H9 (cell line): Measurements from ENCODE around the gene IMPDH1. TPM values are rescaled to one million over a fixed set of nuclear protein-coding genes. Genes with fewer than 3 reads are reported as not detected.
A peak's percentile ranks its signal among the peaks of the same experiment; 100 is the strongest.

Experiments used
- DNase-seq: peaks from one replicate; pipeline ENCODE4 v3.0.0-alpha.2; 2017
- H2AFZ ChIP-seq: one replicate; pipeline ENCODE4 v1.6.1; 2013; ENCODE audit warnings: mild to moderate bottlenecking, low read length, control low read depth, moderate library complexity
- H2AK5ac ChIP-seq: 2 replicates; pipeline ENCODE4 v1.6.1; 2013; ENCODE audit warnings: low read length, control low read depth, mixed read lengths; ENCODE audit not compliant: insufficient read length
- H2BK120ac ChIP-seq: one replicate; pipeline ENCODE4 v1.6.1; 2013; ENCODE audit warnings: low read depth, mild to moderate bottlenecking, low read length, control low read depth, inconsistent platforms; ENCODE audit not compliant: poor library complexity, severe bottlenecking
- H2BK12ac ChIP-seq: 2 replicates; pipeline ENCODE4 v1.6.1; 2013; ENCODE audit warnings: low read length, control low read depth, mixed read lengths, low read depth; ENCODE audit not compliant: insufficient read length
- H2BK15ac ChIP-seq: 2 replicates; pipeline ENCODE4 v1.6.1; 2013; ENCODE audit warnings: low read depth, low read length, control low read depth
- H2BK20ac ChIP-seq: one replicate; pipeline ENCODE4 v1.6.1; 2013; ENCODE audit warnings: low read depth, mild to moderate bottlenecking, low read length, control low read depth, inconsistent platforms; ENCODE audit not compliant: poor library complexity, severe bottlenecking
- H2BK5ac ChIP-seq: 2 replicates; pipeline ENCODE4 v1.6.1; 2013; ENCODE audit warnings: low read length, control low read depth, mixed read lengths; ENCODE audit not compliant: insufficient read length
- H3K14ac ChIP-seq: 2 replicates; pipeline ENCODE4 v1.6.1; 2013; ENCODE audit warnings: low read length, control low read depth; ENCODE audit not compliant: insufficient read depth
- H3K18ac ChIP-seq: 2 replicates; pipeline ENCODE4 v1.6.1; 2013; ENCODE audit warnings: low read depth, mild to moderate bottlenecking, mixed read lengths, low read length, control low read depth; ENCODE audit not compliant: insufficient read length
- H3K23ac ChIP-seq: 2 replicates; pipeline ENCODE4 v1.6.1; 2013; ENCODE audit warnings: low read length, control low read depth, mixed read lengths, low read depth; ENCODE audit not compliant: insufficient read length
- H3K23me2 ChIP-seq: 2 replicates; pipeline ENCODE4 v1.6.1; 2013; ENCODE audit warnings: low read depth, mild to moderate bottlenecking, mixed read lengths, low read length, control low read depth; ENCODE audit not compliant: insufficient read length, poor library complexity, severe bottlenecking
- H3K27ac ChIP-seq: 2 replicates; pipeline ENCODE4 v1.5.1; 2013; ENCODE audit warnings: low read length, control low read depth, mixed read lengths, low read depth; ENCODE audit not compliant: insufficient read length
- H3K27me3 ChIP-seq: 2 replicates; pipeline ENCODE4 v1.6.1; 2013; ENCODE audit warnings: low read length, control low read depth, inconsistent platforms; ENCODE audit not compliant: insufficient read depth
- H3K4ac ChIP-seq: 2 replicates; pipeline ENCODE4 v1.6.1; 2013; ENCODE audit warnings: low read depth, mild to moderate bottlenecking, control low read depth, inconsistent platforms, low read length, moderate library complexity
- H3K4me1 ChIP-seq: 2 replicates; pipeline ENCODE4 v1.6.1; 2013; ENCODE audit warnings: low read length, control low read depth, inconsistent platforms; ENCODE audit not compliant: insufficient read depth
- H3K4me2 ChIP-seq: 2 replicates; pipeline ENCODE4 v1.6.1; 2013; ENCODE audit warnings: low read length, control low read depth, mixed read lengths; ENCODE audit not compliant: insufficient read length, insufficient read depth
- H3K56ac ChIP-seq: 2 replicates; pipeline ENCODE4 v1.6.1; 2013; ENCODE audit warnings: low read depth, mild to moderate bottlenecking, mixed read lengths, low read length, control low read depth; ENCODE audit not compliant: insufficient read length
- H3K79me1 ChIP-seq: 2 replicates; pipeline ENCODE4 v1.6.1; 2013; ENCODE audit warnings: low read depth, mild to moderate bottlenecking, moderate library complexity, low read length, control low read depth, inconsistent platforms; ENCODE audit not compliant: insufficient read depth, poor library complexity, severe bottlenecking
- H3K79me2 ChIP-seq: 2 replicates; pipeline ENCODE4 v1.6.1; 2013; ENCODE audit warnings: low read length, control low read depth, inconsistent platforms; ENCODE audit not compliant: insufficient read depth
- H3K9ac ChIP-seq: 2 replicates; pipeline ENCODE4 v1.6.1; 2013; ENCODE audit warnings: low read length, control low read depth, mixed read lengths; ENCODE audit not compliant: insufficient read length; ENCODE audit errors: extremely low read depth
- H3K9me3 ChIP-seq: one replicate; pipeline ENCODE4 v1.6.1; 2013; ENCODE audit warnings: low read depth, low read length, inconsistent platforms; ENCODE audit not compliant: control insufficient read depth
- H3T11ph ChIP-seq: one replicate; pipeline ENCODE4 v1.6.1; 2013; ENCODE audit warnings: mild to moderate bottlenecking, low read length, control low read depth, inconsistent platforms
- H4K20me1 ChIP-seq: one replicate; pipeline ENCODE4 v1.6.1; 2013; ENCODE audit not compliant: control insufficient read depth, insufficient read length, insufficient read depth
- H4K5ac ChIP-seq: 2 replicates; pipeline ENCODE4 v1.6.1; 2013; ENCODE audit warnings: low read depth, mild to moderate bottlenecking, mixed read lengths, low read length, control low read depth; ENCODE audit not compliant: insufficient read length
- H4K8ac ChIP-seq: replicated peaks from 2 replicates; pipeline ENCODE4 v1.6.1; 2013; ENCODE audit warnings: low read length, control low read depth, mixed read lengths, low read depth; ENCODE audit not compliant: insufficient read length
- H4K91ac ChIP-seq: 2 replicates; pipeline ENCODE4 v1.6.1; 2013; ENCODE audit warnings: low read depth, mild to moderate bottlenecking, moderate library complexity, mixed read lengths, low read length, control low read depth; ENCODE audit not compliant: insufficient read length
- H3K27ac Mint-ChIP-seq, 3 experiments: 2 replicates in 2 of 3; 3 replicates in 1 of 3; pipeline ENCODE4 v1.8.0; 2020 to 2021; ENCODE audit warnings: mixed read lengths in 3 of 3, mild to moderate bottlenecking in 1 of 3, moderate library complexity in 1 of 3
- H3K27me3 Mint-ChIP-seq: 2 replicates; pipeline ENCODE4 v1.8.0; 2021; ENCODE audit warnings: low read depth, mild to moderate bottlenecking, moderate library complexity, mixed read lengths
- H3K36me3 Mint-ChIP-seq, 3 experiments: 2 replicates in 2 of 3; 3 replicates in 1 of 3; pipeline ENCODE4 v1.8.0; 2020 to 2021; ENCODE audit warnings: low read depth in 3 of 3, mixed read lengths in 3 of 3; ENCODE audit not compliant: insufficient read depth in 1 of 3
- H3K4me1 Mint-ChIP-seq, 2 experiments: 2 replicates each; pipeline ENCODE4 v1.8.0; 2020; ENCODE audit warnings: mixed read lengths in 2 of 2
- H3K4me3 Mint-ChIP-seq, 2 experiments: 2 replicates in 1 of 2; 3 replicates in 1 of 2; pipeline ENCODE4 v1.8.0; 2020 to 2021; ENCODE audit warnings: mild to moderate bottlenecking in 2 of 2, mixed read lengths in 2 of 2, moderate library complexity in 1 of 2
- H3K9me3 Mint-ChIP-seq, 2 experiments: 2 replicates in 1 of 2; 3 replicates in 1 of 2; pipeline ENCODE4 v1.8.0; 2020; ENCODE audit warnings: mild to moderate bottlenecking in 2 of 2, mixed read lengths in 2 of 2, moderate library complexity in 1 of 2
- WGBS: extraction: QIAGEN DNeasy Blood & Tissue Kit; methylation state at CpG from one replicate; pipeline ENCODE4 v1.1.7; 2013; ENCODE audit warnings: missing lambda C conversion rate, low lambda C conversion rate, mixed read lengths; ENCODE audit not compliant: insufficient read length; ENCODE audit errors: extremely low coverage; 5-methylcytosine and 5-hydroxymethylcytosine counted together
- total RNA-seq: library from RNA; stranded (reverse); gene quantifications from 2 replicates; pipeline ENCODE4 v1.2.1, GENCODE V29; 2021
- TF ChIP-seq, protein P1 (sequence below): fragments of 200-600 bp; sonication (generic); conservative IDR thresholded peaks from 3 replicates; pipeline ENCODE4 v1.8.0; 2021; ENCODE audit warnings: antibody characterized with exemption, mild to moderate bottlenecking

IMPDH1 gene
- total RNA-seq, 1 experiment from 2014 or later, result 35.2 TPM

DNA sequence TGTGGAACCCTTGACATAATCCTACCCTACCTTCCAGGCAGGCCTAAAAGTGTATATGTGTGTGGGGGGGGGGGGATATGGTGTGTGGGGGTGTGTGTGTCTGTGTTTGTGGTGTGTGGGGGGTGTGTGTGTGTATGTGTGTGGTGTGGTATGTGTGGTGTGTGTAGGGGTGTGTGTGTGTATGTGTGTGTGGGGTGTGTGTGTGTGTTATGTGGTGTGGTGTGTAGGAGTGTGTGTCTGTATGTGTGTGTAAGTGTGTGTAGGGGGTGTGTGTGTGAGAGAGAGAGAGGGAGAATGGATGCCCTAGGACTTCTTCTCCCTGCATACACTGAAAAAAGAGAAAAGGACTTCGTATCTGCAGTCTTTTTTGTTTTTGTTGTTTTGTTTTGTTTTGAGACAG, 12.3 kb upstream of the IMPDH1 start:
- H3K79me1 ChIP-seq, result no peaks in the 10 kb centered on the region
- no peak overlapping the region for H2AFZ ChIP-seq
- H3K14ac ChIP-seq, result no peak overlapping the region
- no CpG with 5 or more reads among the region's 1 CpG for WGBS
- H2BK12ac ChIP-seq, result no peak overlapping the region
- no peak overlapping the region for H3K23ac ChIP-seq
- no peak overlapping the region for H2BK15ac ChIP-seq
- H2BK5ac ChIP-seq, result no peak overlapping the region
- no peak overlapping the region for H2BK120ac ChIP-seq
- Mint-ChIP-seq H3K9me3 (no peaks in the 10 kb centered on the region), H3K4me1 (no peaks in the 10 kb centered on the region), H3K27ac (peak overlapping the region in 1 of 3 experiments; percentile 83; a peak in 1 of 7 replicates), H3K36me3 (no peaks in the 10 kb centered on the region), H3K27me3 (peaks cover 21% of the 10 kb centered on the region), H3K4me3 (no peak overlapping the region)
- no peak overlapping the region for H4K91ac ChIP-seq
- no peak overlapping the region for H2AK5ac ChIP-seq
- no peak overlapping the region for H4K8ac ChIP-seq
- no peak overlapping the region for H4K5ac ChIP-seq
- H3K27me3 ChIP-seq, result no peaks in the 10 kb centered on the region
- H3K23me2 ChIP-seq, result no peaks in the 10 kb centered on the region
- no peak overlapping the region for H3T11ph ChIP-seq
- H3K56ac ChIP-seq, result no peak overlapping the region
- no peak overlapping the region for H2BK20ac ChIP-seq
- no peak overlapping the region for H3K4me2 ChIP-seq
- H3K9me3 ChIP-seq, result no peaks in the 10 kb centered on the region
- H3K9ac ChIP-seq, result no peak overlapping the region
- no peaks in the 10 kb centered on the region for H3K79me2 ChIP-seq
- no peaks in the 10 kb centered on the region for H4K20me1 ChIP-seq
- no peaks in the 10 kb centered on the region for H3K4me1 ChIP-seq
- H3K18ac ChIP-seq, result no peak overlapping the region
- no peak overlapping the region for H3K27ac ChIP-seq
- DNase-seq, result no peak
- TF ChIP-seq, protein P1, sequence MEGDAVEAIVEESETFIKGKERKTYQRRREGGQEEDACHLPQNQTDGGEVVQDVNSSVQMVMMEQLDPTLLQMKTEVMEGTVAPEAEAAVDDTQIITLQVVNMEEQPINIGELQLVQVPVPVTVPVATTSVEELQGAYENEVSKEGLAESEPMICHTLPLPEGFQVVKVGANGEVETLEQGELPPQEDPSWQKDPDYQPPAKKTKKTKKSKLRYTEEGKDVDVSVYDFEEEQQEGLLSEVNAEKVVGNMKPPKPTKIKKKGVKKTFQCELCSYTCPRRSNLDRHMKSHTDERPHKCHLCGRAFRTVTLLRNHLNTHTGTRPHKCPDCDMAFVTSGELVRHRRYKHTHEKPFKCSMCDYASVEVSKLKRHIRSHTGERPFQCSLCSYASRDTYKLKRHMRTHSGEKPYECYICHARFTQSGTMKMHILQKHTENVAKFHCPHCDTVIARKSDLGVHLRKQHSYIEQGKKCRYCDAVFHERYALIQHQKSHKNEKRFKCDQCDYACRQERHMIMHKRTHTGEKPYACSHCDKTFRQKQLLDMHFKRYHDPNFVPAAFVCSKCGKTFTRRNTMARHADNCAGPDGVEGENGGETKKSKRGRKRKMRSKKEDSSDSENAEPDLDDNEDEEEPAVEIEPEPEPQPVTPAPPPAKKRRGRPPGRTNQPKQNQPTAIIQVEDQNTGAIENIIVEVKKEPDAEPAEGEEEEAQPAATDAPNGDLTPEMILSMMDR, result no peak
- H3K4ac ChIP-seq, result no peak overlapping the region
